Nephron (organoid): Measurements from ENCODE around the gene VSIG10L.

Experiments used
- H3K27ac Mint-ChIP-seq, 3 experiments: 2 replicates each; pipeline ENCODE4 v1.8.0; 2020; ENCODE audit warnings: mixed read lengths in 3 of 3, mild to moderate bottlenecking in 2 of 3, moderate library complexity in 1 of 3
- H3K27me3 Mint-ChIP-seq: 2 replicates; pipeline ENCODE4 v1.8.0; 2021; ENCODE audit warnings: low read depth, mild to moderate bottlenecking, moderate library complexity, mixed read lengths
- H3K36me3 Mint-ChIP-seq: 2 replicates; pipeline ENCODE4 v1.8.0; 2020; ENCODE audit warnings: low read depth, mixed read lengths
- H3K4me1 Mint-ChIP-seq: 2 replicates; pipeline ENCODE4 v1.8.0; 2020; ENCODE audit warnings: mixed read lengths
- H3K4me3 Mint-ChIP-seq, 3 experiments: 2 replicates each; pipeline ENCODE4 v1.8.0; 2020; ENCODE audit warnings: mild to moderate bottlenecking in 3 of 3, mixed read lengths in 3 of 3, moderate library complexity in 2 of 3
- H3K9me3 Mint-ChIP-seq: 2 replicates; pipeline ENCODE4 v1.8.0; 2020; ENCODE audit warnings: mixed read lengths
- TF ChIP-seq, protein P1 (sequence below), 3 experiments: fragments of 200-600 bp; sonication (generic); IDR thresholded peaks; one replicate each; pipeline ENCODE4 v1.5.0; 2021; ENCODE audit warnings: antibody characterized with exemption in 3 of 3; ENCODE audit not compliant: unreplicated experiment in 3 of 3

VSIG10L gene

DNA sequence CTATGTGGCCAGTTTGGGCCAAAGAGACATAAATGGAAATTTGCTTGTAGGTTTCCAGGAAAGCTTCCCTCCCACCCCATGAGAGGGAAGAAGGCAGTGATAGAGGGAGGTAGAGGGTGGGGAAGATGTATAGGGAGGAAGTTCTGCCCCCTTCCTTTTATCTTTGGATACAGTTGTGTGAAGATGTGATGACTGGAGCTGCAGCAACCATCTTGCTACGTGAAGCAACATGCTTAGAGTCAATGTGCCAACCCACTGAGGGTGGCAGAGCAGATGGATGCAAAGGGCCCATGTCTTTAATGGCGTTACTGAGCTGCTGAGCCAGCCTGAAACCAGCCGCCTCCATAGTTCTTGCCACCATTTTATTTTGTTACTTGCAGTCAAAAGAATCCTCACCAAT, 10.7 kb downstream of the VSIG10L start:
- peaks cover 3% of the 10 kb centered on the region for H3K9me3 Mint-ChIP-seq

DNA sequence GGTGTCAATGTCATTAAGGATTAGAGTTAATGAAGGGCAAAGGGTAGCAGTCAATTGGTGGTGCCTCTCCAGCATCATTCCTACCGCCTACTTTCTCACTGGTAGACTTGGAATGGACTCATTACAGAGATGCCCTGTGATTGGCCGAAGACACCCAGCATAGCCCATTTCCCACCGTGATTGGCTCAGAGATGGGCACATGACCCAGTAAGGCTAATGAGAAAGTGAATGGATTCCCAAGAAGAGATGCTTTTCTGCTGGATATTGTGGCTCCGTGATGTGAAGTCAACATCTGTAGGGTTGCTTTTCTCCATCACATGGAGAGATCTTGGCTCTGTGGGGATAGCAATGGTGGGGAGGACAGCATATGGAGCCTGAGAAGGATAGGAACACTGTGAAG, 11.6 kb downstream of the VSIG10L start:
- Mint-ChIP-seq H3K27me3 (peaks cover 17% of the 10 kb centered on the region), H3K4me1 (peaks cover 4% of the 10 kb centered on the region), H3K4me3 (no peak overlapping the region), H3K9me3 (peaks cover 3% of the 10 kb centered on the region), H3K27ac (no peak overlapping the region), H3K36me3 (peaks cover 52% of the 10 kb centered on the region)
- TF ChIP-seq, protein P1, sequence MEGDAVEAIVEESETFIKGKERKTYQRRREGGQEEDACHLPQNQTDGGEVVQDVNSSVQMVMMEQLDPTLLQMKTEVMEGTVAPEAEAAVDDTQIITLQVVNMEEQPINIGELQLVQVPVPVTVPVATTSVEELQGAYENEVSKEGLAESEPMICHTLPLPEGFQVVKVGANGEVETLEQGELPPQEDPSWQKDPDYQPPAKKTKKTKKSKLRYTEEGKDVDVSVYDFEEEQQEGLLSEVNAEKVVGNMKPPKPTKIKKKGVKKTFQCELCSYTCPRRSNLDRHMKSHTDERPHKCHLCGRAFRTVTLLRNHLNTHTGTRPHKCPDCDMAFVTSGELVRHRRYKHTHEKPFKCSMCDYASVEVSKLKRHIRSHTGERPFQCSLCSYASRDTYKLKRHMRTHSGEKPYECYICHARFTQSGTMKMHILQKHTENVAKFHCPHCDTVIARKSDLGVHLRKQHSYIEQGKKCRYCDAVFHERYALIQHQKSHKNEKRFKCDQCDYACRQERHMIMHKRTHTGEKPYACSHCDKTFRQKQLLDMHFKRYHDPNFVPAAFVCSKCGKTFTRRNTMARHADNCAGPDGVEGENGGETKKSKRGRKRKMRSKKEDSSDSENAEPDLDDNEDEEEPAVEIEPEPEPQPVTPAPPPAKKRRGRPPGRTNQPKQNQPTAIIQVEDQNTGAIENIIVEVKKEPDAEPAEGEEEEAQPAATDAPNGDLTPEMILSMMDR (IDR thresholded peaks at IDR 0.05; ENCODE audit: unreplicated experiment in 3 of 3): no peak

More for the DNA sequence above, 10.7 kb downstream of the VSIG10L start:
- peaks cover 47% of the 10 kb centered on the region for H3K36me3 Mint-ChIP-seq
- H3K4me3 Mint-ChIP-seq: no peak overlapping the region
- TF ChIP-seq, protein P1 (IDR thresholded peaks at IDR 0.05; ENCODE audit: unreplicated experiment in 3 of 3): no peak
- H3K4me1 Mint-ChIP-seq: peaks cover 4% of the 10 kb centered on the region
- H3K27ac Mint-ChIP-seq: no peak overlapping the region
- H3K27me3 Mint-ChIP-seq: peaks cover 8% of the 10 kb centered on the region

DNA sequence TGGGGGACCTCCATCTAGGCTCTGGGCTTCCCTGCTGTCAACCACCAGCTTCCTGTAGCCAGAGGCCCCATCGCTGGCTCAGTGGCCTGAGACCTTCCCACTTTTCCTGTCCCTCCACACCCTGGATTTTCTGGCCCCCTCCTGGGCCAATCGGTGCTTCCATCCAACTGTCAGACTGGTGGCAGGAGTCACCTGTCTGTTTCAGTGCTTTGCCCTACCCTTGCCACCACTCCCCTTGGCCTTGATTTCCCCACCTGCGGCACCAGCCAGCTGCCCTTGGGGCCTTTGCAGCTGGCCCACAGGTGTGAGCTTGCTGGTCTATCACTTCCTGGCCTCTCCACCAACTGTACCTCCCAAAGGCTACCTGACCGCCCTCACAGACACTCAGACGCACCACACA, 12.5 kb downstream of the VSIG10L start:
- Mint-ChIP-seq H3K4me1 (peaks cover 4% of the 10 kb centered on the region), H3K27ac (no peak overlapping the region), H3K9me3 (peaks cover 3% of the 10 kb centered on the region), H3K27me3 (peaks cover 17% of the 10 kb centered on the region), H3K4me3 (no peak overlapping the region), H3K36me3 (peaks cover 47% of the 10 kb centered on the region)
- TF ChIP-seq, protein P1 (IDR thresholded peaks at IDR 0.05; ENCODE audit: unreplicated experiment in 3 of 3): no peak

DNA sequence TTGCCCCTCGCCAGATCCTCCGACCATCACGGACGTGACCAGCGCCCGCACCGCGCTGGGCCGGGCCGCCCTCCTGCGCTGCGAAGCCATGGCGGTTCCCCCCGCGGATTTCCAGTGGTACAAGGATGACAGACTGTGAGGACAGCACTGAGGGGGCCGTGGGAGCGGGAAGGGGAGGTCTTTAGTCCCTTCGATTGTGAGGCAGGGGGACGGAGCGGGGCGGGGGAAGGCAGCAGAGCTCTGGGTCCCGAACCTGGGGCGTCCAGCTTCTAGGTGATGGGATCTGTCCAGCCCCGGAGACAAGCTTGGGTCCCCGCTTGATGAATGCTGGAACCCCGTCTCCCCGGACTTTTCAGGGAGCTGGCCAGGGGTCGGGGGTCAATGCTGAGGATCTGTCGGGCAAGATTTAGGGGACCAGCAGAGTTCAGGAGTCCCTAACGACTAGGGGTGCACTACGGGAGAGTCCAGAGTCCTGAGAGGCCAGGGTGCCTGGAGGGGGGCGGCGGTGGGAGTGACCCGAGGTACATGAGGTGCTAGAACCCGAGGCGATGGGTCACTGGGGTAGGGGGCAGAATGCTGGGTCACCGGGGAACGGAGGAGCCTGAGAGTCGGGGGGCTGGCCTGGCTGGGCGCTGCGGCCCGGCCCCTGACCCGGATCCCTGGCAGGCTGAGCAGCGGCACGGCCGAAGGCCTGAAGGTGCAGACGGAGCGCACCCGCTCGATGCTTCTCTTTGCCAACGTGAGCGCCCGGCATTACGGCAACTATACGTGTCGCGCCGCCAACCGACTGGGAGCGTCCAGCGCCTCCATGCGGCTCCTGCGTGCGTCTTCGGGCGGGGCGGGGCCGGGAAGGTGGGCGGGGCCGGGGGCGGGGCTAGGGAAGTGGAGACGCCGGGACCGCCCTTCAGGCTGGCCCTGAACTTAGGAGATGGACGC, 14.6 kb downstream of the VSIG10L start:
- Mint-ChIP-seq H3K27ac (no peak overlapping the region), H3K4me1 (peaks cover 4% of the 10 kb centered on the region), H3K9me3 (peaks cover 3% of the 10 kb centered on the region), H3K4me3 (peak overlapping the region in 2 of 3 experiments; percentile 47 to 54), H3K36me3 (peaks cover 41% of the 10 kb centered on the region), H3K27me3 (peaks cover 18% of the 10 kb centered on the region)
- TF ChIP-seq, protein P1 (IDR thresholded peaks at IDR 0.05; ENCODE audit: unreplicated experiment in 3 of 3): no peak

DNA sequence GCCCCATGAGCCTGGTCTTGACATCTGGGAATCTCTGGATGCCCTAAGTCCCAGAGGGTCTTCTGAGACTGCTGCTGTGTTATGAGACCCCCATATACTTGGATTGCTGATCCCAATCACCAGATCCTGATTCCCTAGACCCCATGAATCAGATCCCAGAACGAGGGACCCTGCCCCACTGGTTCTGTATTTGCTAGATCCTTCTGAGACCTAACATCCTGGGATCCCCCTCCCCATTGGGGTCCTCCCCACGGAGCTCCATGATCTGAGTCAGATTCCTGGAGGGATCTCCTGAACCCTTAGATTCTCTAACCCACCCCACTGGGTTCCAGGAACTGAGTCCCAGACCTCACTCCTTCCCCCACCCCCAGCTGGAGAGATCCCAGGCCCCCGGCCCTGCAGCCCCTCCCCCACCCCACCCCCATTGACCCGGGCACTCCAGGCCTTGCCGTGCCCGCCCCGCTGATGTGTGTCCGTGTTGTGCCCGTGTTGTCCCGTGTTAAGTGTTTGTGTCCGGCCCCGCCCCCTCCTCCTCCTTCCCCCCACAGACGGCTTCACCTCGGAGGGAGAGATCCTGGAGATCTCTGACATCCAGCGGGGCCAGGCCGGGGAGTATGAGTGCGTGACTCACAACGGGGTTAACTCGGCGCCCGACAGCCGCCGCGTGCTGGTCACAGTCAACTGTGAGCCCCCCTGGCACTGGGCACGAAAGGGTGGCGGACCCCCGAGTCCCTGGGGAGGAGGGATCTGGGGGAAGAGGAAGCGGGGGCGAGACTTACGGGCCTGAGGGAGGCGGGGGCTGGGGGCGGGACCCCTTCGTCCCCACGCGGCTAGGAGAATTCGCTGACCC, 15.5 kb downstream of the VSIG10L start:
- Mint-ChIP-seq H3K27me3 (peaks cover 18% of the 10 kb centered on the region), H3K27ac (no peak overlapping the region), H3K4me1 (peaks cover 6% of the 10 kb centered on the region), H3K9me3 (peaks cover 3% of the 10 kb centered on the region), H3K4me3 (no peak overlapping the region), H3K36me3 (peaks cover 33% of the 10 kb centered on the region)
- TF ChIP-seq, protein P1 (IDR thresholded peaks at IDR 0.05; ENCODE audit: unreplicated experiment in 3 of 3): no peak
